Activated CD8-positive, alpha-beta memory T cell treated with anti-CD3 and anti-CD28 coated beads, Interleukin-2, amount 50 U/mL, for 4 hours (primary cell): ENCODE results near the gene RND1.

Experiments
- DNase-seq: peaks from one replicate; pipeline ENCODE4 v3.0.0-alpha.2; 2020

Gene RND1

DNA sequence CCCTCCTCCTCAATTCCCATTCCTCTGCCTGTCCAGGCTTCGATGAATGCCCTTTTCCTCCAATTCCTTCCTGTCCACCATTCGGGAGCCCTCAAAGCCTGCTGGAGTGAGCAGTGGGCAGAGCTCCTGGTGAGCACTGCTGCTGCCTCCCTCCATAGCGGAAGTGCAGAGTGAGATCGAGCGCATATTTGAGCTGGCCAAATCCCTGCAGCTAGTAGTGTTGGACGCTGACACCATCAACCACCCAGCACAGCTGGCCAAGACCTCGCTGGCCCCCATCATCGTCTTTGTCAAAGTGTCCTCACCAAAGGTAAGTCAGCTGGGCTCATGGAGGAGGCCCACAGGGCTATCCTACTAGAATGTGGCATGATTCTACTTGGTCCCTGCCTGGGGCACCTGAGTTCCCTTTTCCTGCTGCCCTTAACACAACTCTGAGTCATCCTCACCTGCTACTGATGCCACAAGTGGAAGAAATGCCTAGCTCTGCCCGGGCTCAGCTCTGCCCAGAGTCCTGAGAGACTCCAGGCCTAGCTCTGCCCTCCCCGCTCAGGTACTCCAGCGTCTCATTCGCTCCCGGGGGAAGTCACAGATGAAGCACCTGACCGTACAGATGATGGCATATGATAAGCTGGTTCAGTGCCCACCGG lies 39.3 kb downstream of the RND1 start:
- DNase-seq = no peak

DNA sequence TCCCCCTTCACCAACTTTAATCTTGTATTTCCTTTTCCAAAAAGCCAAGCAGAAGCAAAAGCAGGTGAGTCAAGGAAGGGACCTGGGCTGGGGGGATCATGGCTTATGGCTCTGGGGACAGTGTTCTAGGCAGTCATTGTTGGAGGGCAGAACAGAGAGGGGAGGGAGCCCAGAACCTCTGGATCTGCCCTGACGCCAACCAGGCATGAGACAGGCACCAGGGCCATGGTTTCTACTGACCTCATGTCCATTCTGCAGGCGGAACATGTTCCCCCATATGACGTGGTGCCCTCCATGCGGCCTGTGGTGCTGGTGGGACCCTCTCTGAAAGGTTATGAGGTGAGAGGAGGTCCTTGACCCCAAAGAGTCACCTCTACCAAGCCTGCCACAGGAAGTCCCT lies 40.8 kb downstream of the RND1 start:
- no peak for DNase-seq

DNA sequence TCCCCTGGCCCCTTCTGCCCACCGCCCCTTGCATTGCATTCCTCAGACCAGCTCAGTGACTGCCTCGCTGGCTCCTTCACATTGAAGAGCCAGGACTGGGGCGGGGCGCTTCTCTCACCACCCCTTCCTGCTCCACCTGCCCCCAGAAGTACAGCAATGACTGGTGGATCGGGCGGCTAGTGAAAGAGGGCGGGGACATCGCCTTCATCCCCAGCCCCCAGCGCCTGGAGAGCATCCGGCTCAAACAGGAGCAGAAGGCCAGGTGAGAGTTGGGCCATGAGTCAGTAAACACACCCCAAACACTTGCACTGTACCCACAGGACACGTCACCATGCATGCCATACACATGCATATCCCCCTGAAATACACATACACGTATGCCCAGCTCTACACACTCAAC lies 41.6 kb downstream of the RND1 start:
- no peak for DNase-seq

DNA sequence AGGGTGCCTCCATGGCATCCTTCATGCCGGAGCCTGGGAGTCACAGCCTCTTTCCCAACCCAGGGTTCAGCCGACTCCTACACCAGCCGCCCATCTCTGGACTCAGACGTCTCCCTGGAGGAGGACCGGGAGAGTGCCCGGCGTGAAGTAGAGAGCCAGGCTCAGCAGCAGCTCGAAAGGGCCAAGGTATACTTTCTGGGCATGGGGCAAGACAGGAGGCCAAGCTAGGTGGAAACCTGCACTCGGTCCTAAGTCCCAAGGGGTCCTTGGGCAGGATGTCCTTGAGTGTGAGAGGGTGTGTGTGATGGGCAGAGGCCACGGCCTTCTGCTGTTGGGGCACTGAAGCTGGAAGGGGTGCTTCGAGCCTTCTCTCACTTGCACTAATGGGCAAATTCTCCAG lies 42.4 kb downstream of the RND1 start:
- no peak for DNase-seq

DNA sequence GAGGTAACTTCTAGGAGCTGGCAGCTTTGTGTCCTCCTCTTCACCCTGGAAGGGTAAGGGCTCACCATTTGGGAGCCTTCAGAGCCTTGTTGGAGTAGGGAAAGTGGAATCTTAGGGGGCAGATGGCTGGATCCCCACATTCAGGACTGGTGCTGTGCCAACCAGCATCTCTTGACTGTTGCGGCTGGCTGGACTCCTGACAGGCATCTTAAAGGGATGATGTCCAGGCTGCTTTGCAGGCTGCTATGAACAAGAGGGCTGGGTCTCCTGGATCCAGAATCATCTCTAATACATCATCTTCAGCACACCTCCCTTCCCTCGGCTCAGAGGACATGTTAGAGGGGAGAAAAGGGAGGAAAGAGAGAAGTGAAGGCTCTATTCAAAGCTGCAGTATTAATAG lies 43.0 kb downstream of the RND1 start:
- DNase-seq = no peak

DNA sequence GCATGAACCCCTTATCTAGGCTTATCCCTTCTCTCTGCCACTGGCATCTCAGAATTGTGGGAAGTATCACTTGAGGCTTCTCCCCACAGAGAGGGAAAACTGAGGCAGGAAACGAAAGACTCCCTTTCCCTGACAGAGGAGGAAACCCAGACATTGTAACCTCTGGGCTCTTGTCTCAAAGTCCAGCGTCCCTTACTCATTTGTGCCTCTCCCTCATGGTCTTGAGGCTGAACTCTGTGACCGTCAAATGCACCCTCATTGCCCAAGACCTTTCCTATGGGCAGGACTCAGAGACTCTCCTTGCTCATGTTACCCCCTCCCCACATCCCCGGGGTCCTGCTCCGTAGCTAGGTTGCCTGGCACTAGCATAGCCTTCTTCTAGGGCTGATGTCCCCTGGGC lies 43.5 kb downstream of the RND1 start:
- no peak for DNase-seq

DNA sequence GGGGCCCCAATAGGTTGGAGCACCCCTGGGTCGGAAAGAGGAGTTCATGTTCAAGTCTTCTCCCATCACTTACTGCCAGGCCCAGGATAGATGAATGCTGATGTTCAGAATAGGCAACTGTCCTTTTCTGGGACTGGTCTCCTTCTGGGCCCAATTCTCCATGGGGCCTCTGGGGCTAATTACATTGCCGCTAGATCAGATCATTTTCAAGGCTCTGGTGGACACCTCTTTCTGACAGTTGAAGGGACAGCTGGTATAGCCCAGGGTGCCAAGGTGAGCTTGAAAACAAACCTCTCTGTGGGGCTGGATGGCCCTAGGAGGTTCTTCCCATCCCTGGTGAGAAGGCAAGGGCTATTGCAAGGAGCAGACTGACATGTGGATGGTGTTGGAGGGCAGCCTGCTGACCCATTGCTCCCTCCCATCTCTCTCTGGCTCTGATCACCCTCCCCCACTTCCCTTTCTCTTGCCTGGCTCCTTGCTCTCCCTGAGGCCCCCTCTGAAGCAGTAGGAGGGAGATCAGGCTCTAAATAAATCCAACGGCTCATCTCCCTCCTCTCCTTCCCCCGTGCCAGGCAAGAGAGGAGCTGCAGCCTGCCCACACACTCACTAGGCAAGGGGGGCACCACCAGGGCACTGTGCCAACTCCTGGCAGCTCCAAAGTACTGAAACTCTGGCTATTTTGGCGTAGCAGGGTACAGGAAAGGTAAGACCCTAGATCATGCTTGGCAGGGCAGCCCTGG lies 45.5 kb downstream of the RND1 start:
- DNase-seq = no peak

DNA sequence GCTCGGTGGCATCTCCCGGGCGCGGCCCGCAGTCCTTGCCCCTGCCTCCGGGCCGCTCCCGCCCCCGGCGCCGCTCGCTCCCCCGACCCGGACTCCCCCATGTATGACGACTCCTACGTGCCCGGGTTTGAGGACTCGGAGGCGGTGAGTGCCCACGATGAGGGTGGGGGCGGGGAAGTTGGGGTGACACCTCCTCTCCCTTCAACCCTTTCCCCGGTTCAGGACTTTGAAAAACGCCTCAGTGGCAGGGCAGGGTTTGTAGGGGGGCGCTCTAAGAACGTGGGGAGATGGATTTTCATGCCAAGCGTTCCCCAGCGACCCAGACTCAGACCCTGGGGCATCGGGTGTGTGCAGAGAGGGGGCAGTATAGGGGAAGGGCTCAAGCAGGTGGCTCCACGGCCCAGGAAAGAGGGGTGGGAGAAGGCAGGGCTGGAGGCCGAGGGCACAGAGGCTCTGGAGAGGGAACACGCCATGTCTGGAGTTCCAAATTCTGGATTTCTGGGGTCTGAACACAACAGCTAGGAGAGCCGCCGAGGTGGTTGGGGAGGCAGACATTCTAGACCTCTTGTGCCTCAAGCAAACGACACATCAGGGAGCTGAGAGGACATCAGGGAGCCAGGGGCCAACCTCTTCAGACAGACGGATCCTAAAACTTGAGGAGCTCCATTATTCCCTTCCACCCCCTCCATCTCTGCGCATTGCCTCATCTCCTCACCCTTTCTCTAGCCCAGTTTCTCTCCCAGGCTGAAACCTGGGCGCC lies 46.7 kb downstream of the RND1 start:
- DNase-seq = peak; percentile 51

DNA sequence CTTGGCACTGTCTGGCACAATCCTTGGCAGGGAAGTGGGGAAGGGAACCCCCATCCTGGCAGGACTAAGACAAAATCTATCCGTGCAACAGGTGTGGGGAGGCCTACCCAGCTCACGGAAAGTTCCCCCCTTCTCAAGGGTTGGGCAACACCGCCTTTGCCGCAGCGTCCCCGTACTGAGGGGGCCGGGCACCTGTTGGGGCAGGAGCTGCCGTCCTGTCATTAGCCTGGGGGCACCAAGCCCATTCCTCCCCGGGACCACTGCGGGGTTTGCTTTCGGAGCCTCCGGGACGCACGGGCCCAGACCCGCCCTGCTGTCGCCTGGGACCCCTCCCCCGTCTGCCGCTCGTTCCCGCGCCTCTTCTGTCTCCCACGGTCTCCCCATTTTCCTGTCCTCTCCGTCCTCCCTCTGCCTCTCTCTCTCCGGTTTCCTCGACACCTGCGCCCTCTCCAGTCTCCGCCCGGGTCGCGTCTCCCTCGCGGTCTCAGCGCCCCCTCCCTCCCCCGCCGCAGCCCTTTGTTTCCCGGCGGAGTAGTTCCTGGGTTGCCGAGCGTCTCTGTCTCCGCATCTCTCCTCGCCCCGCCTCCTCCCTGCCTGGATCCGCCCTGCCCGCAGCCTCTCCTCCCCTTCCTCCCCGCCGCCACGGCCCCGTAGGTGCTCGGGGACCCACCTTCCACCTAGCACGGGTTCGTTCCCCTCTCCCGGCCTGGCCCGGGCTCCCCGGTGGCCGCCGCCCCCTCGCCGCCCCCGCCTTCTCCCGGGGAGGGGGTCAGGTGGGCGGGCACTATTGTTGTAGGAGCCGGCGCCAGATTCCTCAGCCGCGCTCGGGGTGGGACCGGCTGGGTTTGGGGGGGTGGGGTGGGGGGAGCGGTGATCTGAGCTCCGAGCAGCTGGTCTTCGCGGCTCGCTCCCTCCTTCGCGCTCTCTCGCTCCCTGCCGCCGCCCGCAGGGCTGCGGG lies 47.5 kb downstream of the RND1 start, which contains the start of gene CACNB3:
Gene CACNB3, plus strand, starts transcription at position 624 of the 958 bp plus-strand sequence. CDS start 434 bp downstream, outside the sequence.
- DNase-seq = peak; percentile 79

DNA sequence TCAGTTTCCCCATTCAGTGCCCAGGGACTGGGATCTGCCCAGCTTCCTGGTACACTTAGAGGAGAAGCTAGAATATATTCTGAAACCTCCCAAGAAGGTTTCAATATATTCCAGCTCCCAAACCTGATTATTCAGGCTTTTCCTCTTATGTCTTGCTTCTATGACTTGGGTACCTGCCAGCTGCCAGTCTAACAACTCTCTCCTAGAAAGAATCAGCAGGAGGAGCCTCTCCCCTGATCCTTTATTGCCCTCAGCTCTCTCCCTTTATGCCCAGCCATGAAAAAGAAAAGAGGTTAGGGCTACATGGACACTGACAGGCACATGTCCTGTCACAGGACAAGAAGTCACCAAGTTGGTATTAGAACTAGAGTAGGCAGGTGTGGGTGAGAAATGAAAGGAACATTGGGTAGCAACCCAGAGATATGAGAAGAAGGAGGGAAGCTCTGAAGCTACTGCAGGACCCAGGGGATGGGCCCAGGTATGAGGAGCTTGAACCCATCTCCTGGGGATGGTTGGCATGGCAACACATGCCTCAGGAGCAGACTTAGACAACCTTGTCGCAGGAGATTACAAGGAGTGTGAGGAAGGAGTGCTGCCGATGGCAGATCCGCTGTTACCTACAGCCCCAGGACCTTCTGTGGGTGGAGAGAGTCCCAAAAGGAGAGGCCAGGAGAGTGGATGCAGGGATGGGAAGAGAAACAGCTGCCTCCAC lies 49.4 kb downstream of the RND1 start:
- no peak for DNase-seq

DNA sequence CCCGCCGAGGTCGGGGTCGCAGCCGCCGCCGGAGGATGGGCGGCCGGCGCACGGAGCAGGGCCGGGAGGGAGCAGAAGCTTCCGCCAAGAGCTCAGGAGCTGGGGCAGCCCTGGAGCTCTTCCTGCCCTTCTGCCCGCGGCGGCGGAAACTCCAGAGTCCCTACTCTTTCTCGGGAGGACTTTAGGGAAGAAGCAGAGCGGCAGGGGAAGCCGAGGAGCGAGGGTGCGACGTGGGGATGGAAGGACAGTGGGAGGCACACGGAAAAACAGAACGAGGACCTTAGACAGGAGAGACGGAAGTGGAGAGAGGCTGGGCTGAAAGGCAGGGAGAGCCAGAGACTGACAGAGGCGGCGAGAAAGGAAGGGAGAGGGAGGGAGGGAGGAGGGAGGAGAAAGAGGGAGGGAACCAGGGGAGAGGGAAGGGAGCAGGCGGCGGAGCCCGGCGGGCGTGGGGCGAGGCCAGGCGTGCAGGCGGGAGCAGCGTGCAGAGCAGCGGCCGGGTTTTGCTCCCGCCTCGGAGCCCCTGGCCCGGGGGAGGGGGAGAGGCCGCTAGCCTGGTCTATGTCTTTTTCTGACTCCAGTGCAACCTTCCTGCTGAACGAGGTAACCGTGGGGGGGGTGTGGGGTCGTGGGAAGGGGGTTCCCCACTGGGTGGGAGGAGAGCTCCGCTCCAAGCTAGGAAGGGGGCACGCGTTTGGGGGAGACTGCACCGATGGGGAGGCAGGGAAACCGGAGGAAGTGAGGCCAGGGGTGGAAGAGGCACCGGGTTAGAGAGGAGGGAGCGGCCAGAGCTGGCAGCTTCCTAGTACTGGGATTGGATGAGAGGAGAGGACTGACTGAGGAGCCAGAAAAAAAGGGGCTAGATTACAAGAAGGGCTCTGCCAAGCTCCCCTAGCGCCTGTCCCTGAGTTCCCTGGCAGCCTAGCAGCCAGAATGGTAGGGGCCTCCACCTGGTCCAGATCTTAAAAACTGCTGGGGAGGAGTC lies 50.3 kb downstream of the RND1 start:
- no peak for DNase-seq

DNA sequence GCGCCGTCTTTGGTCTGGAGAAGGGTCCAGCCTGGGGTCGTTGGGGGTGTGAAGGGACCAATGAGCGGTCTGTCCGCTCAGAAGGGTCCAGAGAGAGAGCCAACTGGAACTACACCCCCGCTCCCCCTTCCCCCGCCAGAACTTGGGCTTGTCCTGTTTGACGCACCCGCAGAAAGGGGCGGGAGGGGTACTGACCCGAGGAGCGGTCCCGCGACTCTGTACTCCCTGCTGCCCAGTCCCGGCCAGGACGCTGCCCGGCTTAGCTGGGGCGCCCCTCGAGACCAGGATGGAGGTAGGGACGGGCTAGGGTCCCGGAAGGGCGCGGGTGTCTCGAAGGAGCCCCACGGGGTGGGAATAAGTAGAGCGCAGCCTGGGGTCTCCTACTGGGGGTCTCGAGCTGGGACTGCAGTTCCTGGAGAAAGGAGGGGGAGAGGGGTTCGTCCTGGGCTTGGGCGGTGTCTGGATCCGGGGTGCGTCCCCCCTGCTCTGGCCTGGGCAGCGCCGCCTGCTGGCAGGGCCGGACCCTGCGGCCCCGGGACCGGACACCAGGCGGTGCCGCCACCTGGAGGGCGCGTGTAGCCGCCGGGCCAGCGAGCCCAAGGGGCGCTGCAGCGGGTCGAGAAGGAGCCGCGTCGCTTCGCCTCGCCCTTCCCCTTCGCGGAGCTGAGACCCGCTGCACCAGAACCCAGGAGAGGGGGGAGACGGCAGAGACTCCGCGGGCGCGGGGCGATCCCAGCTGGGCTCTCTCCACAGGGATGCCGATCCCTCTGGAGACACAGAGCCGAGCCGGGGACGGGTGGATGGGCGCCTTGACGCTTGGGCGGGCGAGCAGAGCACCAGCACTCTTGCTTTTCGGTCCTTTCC lies 51.2 kb downstream of the RND1 start:
- peak; percentile 75 for DNase-seq

DNA sequence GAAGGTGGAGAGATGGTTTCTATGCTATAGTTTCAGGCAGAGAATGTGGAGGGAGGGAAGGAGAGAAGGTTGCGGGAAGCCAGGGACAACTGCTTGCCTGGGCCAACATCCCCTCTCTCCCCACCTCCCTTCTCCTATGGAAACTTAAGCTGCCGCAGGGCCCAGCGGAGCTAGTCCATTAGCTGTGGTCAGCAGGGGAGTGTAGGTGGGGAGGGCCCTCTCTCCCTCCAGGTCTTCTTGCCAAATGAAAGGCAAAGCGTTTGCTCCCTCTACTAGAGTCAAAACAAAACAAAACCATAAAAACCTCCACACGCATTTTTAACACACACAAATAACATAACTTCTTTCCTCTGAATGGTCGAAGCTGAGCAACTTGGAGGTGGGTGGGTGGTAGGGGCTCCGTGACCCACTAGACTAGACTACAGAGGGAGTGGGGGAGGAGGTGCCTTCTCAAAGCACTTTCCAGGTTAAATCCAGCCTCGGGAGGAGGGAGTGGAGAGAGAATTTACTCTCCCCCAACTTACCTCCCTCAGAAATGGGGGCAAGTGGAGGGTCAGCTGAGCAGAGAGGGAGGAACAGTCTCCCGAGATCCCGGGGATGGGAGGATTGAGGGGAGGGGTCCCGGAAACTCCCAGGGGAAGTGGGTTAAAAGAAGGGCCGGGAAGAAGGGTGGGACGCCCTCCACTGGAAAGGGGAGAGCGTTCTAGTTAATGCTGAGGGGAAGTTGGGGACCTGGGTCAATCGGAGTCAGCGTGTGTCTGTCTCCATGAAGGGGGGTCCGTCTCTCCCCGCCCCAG lies 52.0 kb downstream of the RND1 start:
- no peak for DNase-seq

DNA sequence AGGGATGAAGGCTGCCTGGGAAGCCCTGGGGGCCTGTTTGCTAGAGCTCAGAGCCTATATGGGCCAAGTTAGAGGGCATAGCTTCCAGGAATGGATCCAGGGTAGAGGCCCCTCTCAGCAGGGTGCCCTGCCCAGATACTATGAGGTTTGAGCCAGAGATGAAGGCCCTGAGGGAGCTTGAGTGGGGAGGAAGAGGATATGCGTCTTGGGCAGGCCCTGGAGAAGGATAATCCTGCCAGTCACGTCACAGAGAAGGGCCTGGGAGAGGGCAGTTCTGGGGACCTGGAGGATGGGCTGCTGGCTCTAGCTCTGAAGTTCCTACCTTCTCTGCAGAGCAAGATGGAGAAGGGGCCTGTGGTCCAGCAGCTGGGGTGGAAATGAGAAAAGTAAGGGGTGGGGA lies 53.3 kb downstream of the RND1 start:
- DNase-seq = no peak

DNA sequence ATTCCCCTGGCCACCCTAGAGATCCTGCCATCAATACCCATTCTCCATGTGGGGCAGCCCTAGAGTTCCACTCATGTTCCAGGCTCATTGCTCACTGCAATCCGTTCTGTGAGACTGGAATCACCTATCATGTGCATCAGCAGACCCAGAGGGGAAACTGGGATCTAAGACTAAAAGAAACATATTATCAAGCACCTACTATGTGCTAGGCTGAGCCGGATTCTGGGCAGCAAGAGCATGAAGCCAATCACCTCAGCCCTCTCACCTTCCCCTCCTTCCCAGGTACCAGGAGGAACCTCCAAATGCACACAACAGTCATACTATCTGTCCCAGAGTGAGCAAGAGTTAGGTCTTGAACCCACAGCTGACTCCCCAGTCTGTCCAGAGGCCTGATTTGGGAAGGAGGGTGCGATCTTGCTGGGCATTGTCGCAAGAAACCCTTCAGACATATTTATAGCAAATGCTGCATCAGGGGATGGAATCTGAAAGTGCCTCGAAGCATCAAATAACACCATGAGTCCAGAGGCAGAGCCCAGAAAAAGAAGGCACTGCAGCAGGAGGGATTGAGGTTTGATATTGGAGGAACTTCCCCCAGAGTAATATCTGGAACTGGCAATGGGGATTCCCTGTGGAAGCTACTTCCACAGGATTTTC lies 54.1 kb downstream of the RND1 start:
- DNase-seq = no peak

DNA sequence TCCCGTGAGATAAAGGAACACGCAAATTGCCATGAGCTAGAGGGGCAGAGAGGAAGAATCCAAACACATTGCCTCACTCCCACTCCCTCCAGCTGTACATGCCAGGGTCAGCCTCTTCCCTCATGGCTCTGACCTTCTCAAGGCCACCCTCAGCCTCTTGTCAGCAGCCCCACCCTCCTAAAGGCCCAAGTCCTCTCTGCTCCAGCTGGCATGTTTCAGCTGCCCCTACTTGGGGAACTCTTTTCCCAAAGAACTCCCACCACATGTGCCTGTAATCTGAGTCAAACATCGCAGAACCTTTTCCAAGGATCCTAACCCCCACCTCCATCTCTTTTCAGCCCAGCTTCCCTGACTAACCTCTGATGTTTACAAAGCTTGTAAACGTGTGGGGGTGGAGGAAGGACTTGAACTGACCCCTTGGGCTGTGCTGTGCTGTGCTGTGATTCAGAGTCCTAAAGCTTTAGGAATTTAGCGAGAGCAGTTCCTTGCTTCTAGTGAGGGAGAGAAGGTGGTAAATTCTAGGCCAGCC lies 54.7 kb downstream of the RND1 start:
- no peak for DNase-seq

DNA sequence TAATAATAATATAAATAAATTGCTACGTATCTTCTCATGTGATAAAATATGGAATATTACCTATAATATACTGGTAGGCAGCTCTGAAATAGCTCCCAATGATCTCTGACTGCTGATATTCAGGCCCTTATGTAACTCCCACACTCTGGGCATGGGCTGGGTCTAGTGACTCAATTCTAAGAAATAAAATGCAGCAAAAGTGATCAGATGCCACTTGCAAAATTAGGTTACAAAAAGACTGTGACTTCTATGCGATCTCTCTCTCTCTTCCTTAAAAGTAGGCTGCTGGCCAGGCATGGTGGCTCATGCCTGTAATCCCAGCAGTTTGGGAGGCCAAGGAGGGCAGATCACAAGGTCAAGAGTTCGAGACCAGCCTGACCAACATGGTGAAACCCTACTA lies 57.7 kb downstream of the RND1 start:
- no peak for DNase-seq
